H4 (cell line): ENCODE measurements around the gene DNAJC10. TPM values are rescaled to one million over a fixed set of nuclear protein-coding genes. Genes with fewer than 3 reads are reported as not detected.
"Not testable (repeated sequence)": the region's sequence is repeated elsewhere in the genome, so short reads cannot be mapped to it uniquely, and the experiment has no call there.

Experiments used
- DNase-seq: peaks from one replicate; pipeline ENCODE4 v3.0.0-alpha.2; 2015; ENCODE audit warnings: low spot score
- total RNA-seq: library from RNA; depleted of rRNA; stranded (reverse); fragments of >200 nt; shearing (Covaris generic); gene quantifications from 2 replicates; pipeline ENCODE4 v1.2.3, GENCODE V29; 2014; rRNA removed

Gene DNAJC10
- 62.9 and 79.5 TPM in 2 replicates for total RNA-seq

GRCh38 chr2:182715892-182716649, at the start of gene DNAJC10:
DNAJC10 (plus strand) TSS chr2:182716257; CDS start chr2:182718087, 1,830 bp downstream.
- DNase-seq = peak; percentile 71

GRCh38 chr2:182666674-182667314, 49.3 kb upstream of the DNAJC10 start:
- no peak for DNase-seq

GRCh38 chr2:182667315-182667695, 48.8 kb upstream of the DNAJC10 start:
- no peak for DNase-seq

GRCh38 chr2:182668671-182669070, 47.4 kb upstream of the DNAJC10 start:
- DNase-seq = no peak

GRCh38 chr2:182672466-182673165, 43.4 kb upstream of the DNAJC10 start:
- peak; percentile 36 for DNase-seq

GRCh38 chr2:182680837-182681236, 35.2 kb upstream of the DNAJC10 start:
- DNase-seq = no peak

GRCh38 chr2:182682210-182682609, 33.8 kb upstream of the DNAJC10 start:
- no peak for DNase-seq

GRCh38 chr2:182685559-182685958, 30.5 kb upstream of the DNAJC10 start:
- no peak for DNase-seq

- not testable (repeated sequence) for DNase-seq
These were observed 29.3 kb upstream of the DNAJC10 start for GRCh38 chr2:182686763-182687162.

GRCh38 chr2:182694189-182694588, 21.9 kb upstream of the DNAJC10 start:
- no peak for DNase-seq

GRCh38 chr2:182695776-182696175, 20.3 kb upstream of the DNAJC10 start:
- DNase-seq = no peak

GRCh38 chr2:182698671-182699070, 17.4 kb upstream of the DNAJC10 start:
- DNase-seq = no peak

- DNase-seq = no peak
These were observed 10.3 kb upstream of the DNAJC10 start for GRCh38 chr2:182705761-182706160.

- no peak for DNase-seq
These were observed 9.3 kb upstream of the DNAJC10 start for GRCh38 chr2:182706751-182707150.

GRCh38 chr2:182713601-182714000, 2.5 kb upstream of the DNAJC10 start:
- no peak for DNase-seq

GRCh38 chr2:182715121-182715891, 751 bp upstream of the DNAJC10 start:
- peak; percentile 4 for DNase-seq

GRCh38 chr2:182716650-182716979, 558 bp downstream of the DNAJC10 start:
- peak; percentile 8 for DNase-seq

- no peak for DNase-seq
These were observed 1.4 kb downstream of the DNAJC10 start for GRCh38 chr2:182717416-182717815.

- DNase-seq = no peak
These were observed 1.8 kb downstream of the DNAJC10 start for GRCh38 chr2:182717816-182718215.

GRCh38 chr2:182718459-182718858, 2.4 kb downstream of the DNAJC10 start:
- no peak for DNase-seq

- DNase-seq = not testable (repeated sequence)
These were observed 3.1 kb downstream of the DNAJC10 start for GRCh38 chr2:182719116-182719515.

- no peak for DNase-seq
These were observed 8.6 kb downstream of the DNAJC10 start for GRCh38 chr2:182724656-182725055.
